Retinal pigment epithelial cell (primary cell): ENCODE measurements around the gene JADE3.
A peak's percentile ranks its signal among the peaks of the same experiment; 100 is the strongest.

Experiments used
- DNase-seq: peaks from one replicate; pipeline ENCODE4 v3.0.0-alpha.2; 2010; ENCODE audit warnings: low read depth
- H3K4me3 ChIP-seq: 2 replicates; pipeline ENCODE4 v1.5.1; 2011; ENCODE audit warnings: mild to moderate bottlenecking, low read length, control low read depth, moderate library complexity
- CTCF ChIP-seq: conservative IDR thresholded peaks from 2 replicates; pipeline ENCODE4 v1.5.1; 2011; ENCODE audit warnings: low read depth, low read length, control low read depth, inconsistent platforms

JADE3 gene

GRCh38 chrX:47061238-47061919 is 149.2 kb downstream of the JADE3 start:
- no peak for TF ChIP-seq CTCF
- H3K4me3 ChIP-seq: no peak overlapping the region
- DNase-seq: no peak

GRCh38 chrX:47063179-47063578 is 151.0 kb downstream of the JADE3 start:
- H3K4me3 ChIP-seq: no peak overlapping the region
- TF ChIP-seq CTCF: no peak
- no peak for DNase-seq

GRCh38 chrX:47068214-47068613 is 156.0 kb downstream of the JADE3 start:
- TF ChIP-seq CTCF: no peak
- no peak for DNase-seq
- no peak overlapping the region for H3K4me3 ChIP-seq

GRCh38 chrX:47068720-47069119 is 156.5 kb downstream of the JADE3 start:
- no peak for DNase-seq
- no peak overlapping the region for H3K4me3 ChIP-seq
- no peak for TF ChIP-seq CTCF

DNA sequence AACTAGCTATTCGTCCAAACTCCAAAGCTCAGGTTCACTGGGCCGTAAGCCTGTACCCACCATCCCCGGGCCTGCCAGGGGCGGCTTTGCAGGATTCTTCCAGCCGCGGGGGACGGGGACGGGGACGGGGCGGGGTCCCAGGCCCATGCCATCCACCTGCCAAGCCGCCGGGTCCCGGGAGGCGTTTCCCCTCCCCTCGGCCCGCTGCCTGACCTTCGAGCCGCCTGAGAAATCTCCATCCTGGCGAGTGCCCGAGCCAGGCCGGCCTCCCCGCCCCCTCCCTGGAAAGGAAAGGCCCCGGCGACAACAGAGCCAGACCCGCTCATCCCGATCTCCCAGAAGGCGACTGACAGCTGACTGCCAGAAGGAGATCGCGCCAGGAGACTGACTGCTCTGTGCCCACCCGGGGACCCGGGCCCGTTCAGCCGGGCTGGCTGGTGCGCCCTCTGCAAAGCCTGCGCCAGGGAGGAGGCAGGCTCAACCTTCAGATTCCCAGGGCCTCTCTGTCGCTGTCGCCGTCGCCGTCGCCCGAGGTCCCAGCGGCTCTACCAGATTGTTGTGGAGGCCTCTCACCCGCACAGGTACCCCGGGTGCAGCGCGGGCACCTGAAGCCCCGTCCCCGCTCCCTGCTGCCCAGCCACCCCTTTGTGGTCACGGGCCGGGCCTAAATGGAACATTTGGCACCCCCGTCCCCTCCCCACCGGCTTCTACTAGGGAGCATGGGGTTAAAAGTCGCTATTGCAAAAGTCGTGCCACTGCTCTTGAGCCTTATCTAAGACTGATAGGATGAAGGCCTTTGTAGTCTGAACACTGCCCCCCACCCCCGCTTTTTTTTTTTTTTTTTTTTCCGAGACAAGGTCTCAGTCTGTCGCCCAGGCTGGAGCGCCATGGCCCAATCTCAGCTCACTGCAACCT is 166.2 kb downstream of the JADE3 start, which contains the start of gene RGN:
Gene RGN (plus strand): TSS at position 315 of the 915 bp plus-strand sequence. CDS start 2,702 bp downstream, outside the sequence.
- no peak for TF ChIP-seq CTCF
- no peak for DNase-seq
- H3K4me3 ChIP-seq: peak within 1 kb of the TSS; percentile 44

- DNase-seq: no peak
- no peak for TF ChIP-seq CTCF
- no peak overlapping the region for H3K4me3 ChIP-seq
These were observed 168.1 kb downstream of the JADE3 start for GRCh38 chrX:47080215-47080914.
